ENCODE data around the gene COQ8A. TPM values are rescaled to one million over a fixed set of nuclear protein-coding genes. Genes with fewer than 3 reads are reported as not detected.

COQ8A gene
- total and polyA plus RNA-seq, 2 experiments from 2014 or later: 8.3 to 8.7 TPM

- no peak overlapping the region for H3K4me3 ChIP-seq
- H3K79me2 ChIP-seq (ENCODE audit: insufficient read depth): no peaks in the 10 kb centered on the region
- H3K27ac ChIP-seq: no peak overlapping the region
- H3K9me3 ChIP-seq (ENCODE audit: low read depth): no peaks in the 10 kb centered on the region
- no peaks in the 10 kb centered on the region for H3F3A ChIP-seq (ENCODE audit: insufficient read depth)
- 30 to 33% methylated on average over 3 of the region's 3 CpGs for WGBS, 2 experiments (ENCODE audit: low coverage in 1 of 2, low lambda C conversion rate in 2 of 2, missing lambda C conversion rate in 2 of 2)
- no peak overlapping the region for H3K9ac ChIP-seq
- peak; percentile 41 for DNase-seq
- no peaks in the 10 kb centered on the region for H3K4me1 ChIP-seq (ENCODE audit: insufficient read depth)
- H3K36me3 ChIP-seq (ENCODE audit: low read depth): no peaks in the 10 kb centered on the region
- no peaks in the 10 kb centered on the region for H4K20me1 ChIP-seq (ENCODE audit: insufficient read depth)
- TF ChIP-seq EZH2 (IDR thresholded peaks at IDR 0.05; ENCODE audit: insufficient read depth, poor library complexity, severe bottlenecking) (no peak), EZH2phosphoT487 (IDR thresholded peaks at IDR 0.05; ENCODE audit: insufficient read depth, low read depth) (no peak)
- H3K27me3 ChIP-seq (replicated peaks; ENCODE audit: insufficient read depth): no peaks in the 10 kb centered on the region
- in situ Hi-C loops (cut with MboI): no loop called here
- no peak overlapping the region for H3K4me2 ChIP-seq (ENCODE audit: unreplicated experiment)
- no peaks in the 10 kb centered on the region for H3K9me2 ChIP-seq (ENCODE audit: insufficient read depth)
- H2AFZ ChIP-seq: no peak overlapping the region
Measured at GRCh38 chr1:226967665-226968064, 27.6 kb downstream of the COQ8A start.

DNA sequence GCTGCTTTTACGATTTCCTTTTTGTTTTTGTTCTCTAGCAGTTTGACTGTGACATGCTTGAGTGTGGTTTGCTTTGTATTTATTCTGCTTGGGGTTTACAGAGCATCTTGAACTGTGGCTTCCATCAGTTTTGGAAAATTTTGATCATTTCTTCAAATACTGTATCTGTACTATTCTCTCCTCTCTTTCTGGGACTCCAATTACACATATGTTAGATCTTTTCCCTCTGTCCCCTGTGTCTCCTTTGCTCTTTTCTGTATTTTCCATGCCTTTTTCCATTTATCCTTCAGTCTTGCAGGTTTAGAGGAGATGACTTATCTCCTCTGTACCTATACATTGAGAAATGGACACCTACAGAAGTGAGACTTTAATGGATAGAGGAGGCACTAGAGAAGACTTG is 31.7 kb downstream of the COQ8A start:
- no peaks in the 10 kb centered on the region for H3K27me3 ChIP-seq (replicated peaks; ENCODE audit: insufficient read depth)
- DNase-seq: peak; percentile 14
- no peaks in the 10 kb centered on the region for H3F3A ChIP-seq (ENCODE audit: insufficient read depth)
- H3K4me3 ChIP-seq: no peak overlapping the region
- H3K36me3 ChIP-seq (ENCODE audit: low read depth): no peaks in the 10 kb centered on the region
- TF ChIP-seq EZH2phosphoT487 (IDR thresholded peaks at IDR 0.05; ENCODE audit: insufficient read depth, low read depth) (no peak), EZH2 (IDR thresholded peaks at IDR 0.05; ENCODE audit: insufficient read depth, poor library complexity, severe bottlenecking) (no peak)
- H3K79me2 ChIP-seq (ENCODE audit: insufficient read depth): no peaks in the 10 kb centered on the region
- no peak overlapping the region for H3K9ac ChIP-seq
- no peak overlapping the region for H3K27ac ChIP-seq
- no peaks in the 10 kb centered on the region for H3K9me2 ChIP-seq (ENCODE audit: insufficient read depth)
- H3K4me1 ChIP-seq (ENCODE audit: insufficient read depth): peaks cover 9% of the 10 kb centered on the region
- WGBS, 2 experiments (ENCODE audit: low coverage in 1 of 2, low lambda C conversion rate in 2 of 2, missing lambda C conversion rate in 2 of 2): 73 to 86% methylated on average over 1 of the region's 1 CpG
- no peaks in the 10 kb centered on the region for H4K20me1 ChIP-seq (ENCODE audit: insufficient read depth)
- H2AFZ ChIP-seq: no peak overlapping the region
- H3K4me2 ChIP-seq (ENCODE audit: unreplicated experiment): no peak overlapping the region
- in situ Hi-C loops (cut with MboI): no loop called here
- H3K9me3 ChIP-seq (ENCODE audit: low read depth): no peaks in the 10 kb centered on the region

DNA sequence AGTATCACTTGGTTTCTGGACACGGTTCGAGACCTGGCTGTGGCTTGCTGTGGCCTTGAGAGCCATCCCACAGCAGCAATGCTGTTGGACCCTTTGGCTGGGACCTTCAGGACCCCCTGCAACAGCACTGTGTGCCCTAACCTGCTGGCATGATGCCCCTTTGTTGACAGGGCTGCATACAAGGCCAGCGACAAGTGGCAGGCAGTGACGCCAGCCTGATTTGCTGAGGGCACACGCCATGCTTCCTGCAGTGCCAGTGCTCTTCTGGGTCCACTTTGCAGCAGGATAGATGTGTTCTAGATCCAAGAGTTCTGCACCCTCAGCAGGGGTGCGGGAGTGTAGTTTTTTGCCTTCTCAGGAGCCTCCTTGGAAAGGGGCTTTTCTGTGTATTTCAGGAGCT is 32.8 kb downstream of the COQ8A start:
- no peak for DNase-seq
- Histone ChIP-seq H3K9ac (no peak overlapping the region), H3K27ac (no peak overlapping the region), H3K36me3 (ENCODE audit: low read depth) (no peaks in the 10 kb centered on the region), H3K4me2 (ENCODE audit: unreplicated experiment) (no peak overlapping the region), H3K4me3 (no peak overlapping the region), H3F3A (ENCODE audit: insufficient read depth) (no peaks in the 10 kb centered on the region), H3K4me1 (ENCODE audit: insufficient read depth) (peaks cover 9% of the 10 kb centered on the region), H2AFZ (no peak overlapping the region), H3K79me2 (ENCODE audit: insufficient read depth) (no peaks in the 10 kb centered on the region), H4K20me1 (ENCODE audit: insufficient read depth) (no peaks in the 10 kb centered on the region), H3K9me2 (ENCODE audit: insufficient read depth) (no peaks in the 10 kb centered on the region), H3K27me3 (replicated peaks; ENCODE audit: insufficient read depth) (no peaks in the 10 kb centered on the region), H3K9me3 (ENCODE audit: low read depth) (no peaks in the 10 kb centered on the region)
- in situ Hi-C loops (cut with MboI): no loop called here
- TF ChIP-seq EZH2 (IDR thresholded peaks at IDR 0.05; ENCODE audit: insufficient read depth, poor library complexity, severe bottlenecking) (no peak), EZH2phosphoT487 (IDR thresholded peaks at IDR 0.05; ENCODE audit: insufficient read depth, low read depth) (no peak)
- 93 to 98% methylated on average over 6 of the region's 6 CpGs for WGBS, 2 experiments (ENCODE audit: low coverage in 1 of 2, low lambda C conversion rate in 2 of 2, missing lambda C conversion rate in 2 of 2)

DNA sequence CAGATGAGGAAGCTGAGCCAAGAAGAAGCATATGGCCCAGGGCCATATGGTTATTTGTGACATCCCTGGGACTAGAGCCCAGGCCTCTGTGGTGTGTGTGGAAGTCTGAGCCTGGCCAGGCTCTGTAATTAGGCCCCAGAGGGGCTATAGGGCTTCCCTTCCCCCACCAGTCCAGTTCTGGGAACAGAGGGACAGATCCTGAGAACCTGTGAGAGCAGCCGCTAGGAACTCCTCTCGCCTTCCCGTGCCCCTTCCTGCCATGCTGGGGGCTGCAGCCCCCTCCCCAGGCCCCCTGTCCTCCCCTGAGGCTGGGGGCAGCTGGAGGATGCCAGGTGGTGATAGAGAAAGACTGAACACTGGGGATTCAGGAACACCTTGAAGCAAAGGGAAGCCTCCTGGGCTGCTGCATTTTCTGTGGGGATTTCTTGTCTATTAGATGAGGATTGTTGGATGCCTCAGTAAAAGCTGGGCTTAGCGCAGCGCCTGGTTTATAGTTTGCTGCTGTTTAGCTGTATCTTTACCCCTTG is 33.3 kb downstream of the COQ8A start:
- Histone ChIP-seq H3K4me3 (no peak overlapping the region), H2AFZ (no peak overlapping the region), H3K4me2 (ENCODE audit: unreplicated experiment) (no peak overlapping the region), H3K9me2 (ENCODE audit: insufficient read depth) (no peaks in the 10 kb centered on the region), H3F3A (ENCODE audit: insufficient read depth) (no peaks in the 10 kb centered on the region), H4K20me1 (ENCODE audit: insufficient read depth) (no peaks in the 10 kb centered on the region), H3K4me1 (ENCODE audit: insufficient read depth) (peaks cover 9% of the 10 kb centered on the region), H3K27ac (no peak overlapping the region), H3K27me3 (replicated peaks; ENCODE audit: insufficient read depth) (no peaks in the 10 kb centered on the region), H3K9ac (no peak overlapping the region), H3K9me3 (ENCODE audit: low read depth) (no peaks in the 10 kb centered on the region), H3K36me3 (ENCODE audit: low read depth) (no peaks in the 10 kb centered on the region), H3K79me2 (ENCODE audit: insufficient read depth) (no peaks in the 10 kb centered on the region)
- in situ Hi-C loops (cut with MboI): no loop called here
- TF ChIP-seq EZH2 (IDR thresholded peaks at IDR 0.05; ENCODE audit: insufficient read depth, poor library complexity, severe bottlenecking) (no peak), EZH2phosphoT487 (IDR thresholded peaks at IDR 0.05; ENCODE audit: insufficient read depth, low read depth) (no peak)
- 76 to 77% methylated on average over 2 to 5 of the region's 5 CpGs for WGBS, 2 experiments (ENCODE audit: low coverage in 1 of 2, low lambda C conversion rate in 2 of 2, missing lambda C conversion rate in 2 of 2)
- no peak for DNase-seq
